ENCODE measurements around the gene ZNF618.

Gene ZNF618

DNA sequence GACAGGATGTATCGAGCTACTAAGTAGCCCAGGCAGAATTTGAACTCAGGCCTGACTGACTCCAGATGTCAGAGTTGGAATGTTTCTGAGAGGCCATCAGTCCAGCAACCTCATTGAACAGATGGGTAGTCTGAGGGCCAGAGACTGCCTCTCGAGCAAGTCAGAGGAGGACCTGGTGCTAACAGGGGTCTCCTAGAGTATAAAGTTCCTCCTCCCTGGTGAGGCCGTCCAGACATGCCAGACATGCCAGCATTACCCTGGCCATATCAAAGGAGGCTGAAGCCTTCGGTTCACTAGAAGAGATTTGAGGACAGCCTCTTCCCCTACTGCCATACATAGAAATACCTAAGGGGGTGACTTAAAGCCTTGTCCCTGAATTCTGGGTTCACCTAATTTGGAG, 81.2 kb downstream of the ZNF618 start:
- DNase-seq (ENCODE audit: low spot score) = no peak

DNA sequence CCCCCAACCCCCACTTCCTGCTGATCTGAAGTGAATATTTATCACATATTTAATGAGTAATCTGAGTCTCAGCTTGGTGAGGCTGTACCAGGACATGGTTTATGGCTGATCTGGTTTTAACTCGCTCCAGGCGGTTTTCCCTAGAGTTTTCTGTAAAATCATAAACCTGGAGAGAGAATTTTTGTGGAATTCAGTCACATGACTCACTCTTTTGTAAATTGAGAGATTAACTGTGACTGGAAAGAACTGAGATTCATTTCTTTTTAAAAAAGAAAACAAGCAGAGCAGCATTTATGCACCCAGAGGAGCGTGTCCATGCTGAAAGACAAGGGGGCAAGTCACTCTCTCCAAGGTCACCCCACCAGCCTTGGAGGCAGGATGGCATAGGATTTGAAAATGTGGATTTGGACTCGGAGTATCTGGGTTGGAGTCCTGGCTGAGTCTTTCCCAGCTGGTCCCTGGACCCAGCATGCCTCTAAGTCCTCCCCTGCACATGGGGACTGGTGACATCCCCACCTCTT, 81.8 kb downstream of the ZNF618 start:
- peak; percentile 86 for DNase-seq (ENCODE audit: low spot score)

DNA sequence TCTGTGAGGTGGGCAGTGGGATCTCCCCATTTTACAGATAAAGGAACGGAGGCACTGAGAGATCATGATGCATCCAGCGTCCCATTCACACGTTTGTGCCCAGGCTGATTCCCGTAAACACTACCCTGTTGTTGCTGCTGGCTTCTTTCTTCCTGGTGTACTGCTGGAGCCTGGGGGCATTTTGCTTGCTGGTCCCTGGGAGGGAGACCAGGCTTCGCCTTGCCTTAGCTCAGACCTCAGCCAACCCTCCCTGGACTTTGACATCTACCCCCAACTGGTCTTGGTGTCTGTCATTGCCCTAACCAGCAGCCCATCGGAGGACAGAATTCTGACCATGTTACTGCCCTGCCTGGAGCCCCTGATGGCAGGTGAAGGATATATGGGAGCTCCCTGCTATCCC, 82.4 kb downstream of the ZNF618 start:
- no peak for DNase-seq (ENCODE audit: low spot score)

DNA sequence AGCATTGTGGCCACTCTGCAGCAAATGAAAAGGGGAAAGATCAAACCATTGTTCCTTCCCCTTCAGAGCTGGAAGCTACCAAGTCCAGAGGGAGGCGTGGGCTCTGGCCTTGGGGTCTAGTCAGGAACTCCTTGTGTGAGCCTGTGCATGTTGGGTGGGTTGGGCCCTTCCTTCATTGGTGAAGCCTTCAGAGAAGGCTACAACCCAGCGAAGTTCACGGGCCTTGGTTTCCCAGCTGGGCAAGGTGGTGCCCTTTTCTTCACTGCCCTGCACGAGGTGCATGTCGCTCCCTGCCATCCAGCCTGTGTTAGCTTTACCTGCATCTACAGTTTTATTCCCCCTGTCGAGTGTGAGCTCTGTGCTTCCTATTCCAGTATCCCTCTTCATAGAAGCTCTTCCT, 84.7 kb downstream of the ZNF618 start:
- no peak for DNase-seq (ENCODE audit: low spot score)

DNA sequence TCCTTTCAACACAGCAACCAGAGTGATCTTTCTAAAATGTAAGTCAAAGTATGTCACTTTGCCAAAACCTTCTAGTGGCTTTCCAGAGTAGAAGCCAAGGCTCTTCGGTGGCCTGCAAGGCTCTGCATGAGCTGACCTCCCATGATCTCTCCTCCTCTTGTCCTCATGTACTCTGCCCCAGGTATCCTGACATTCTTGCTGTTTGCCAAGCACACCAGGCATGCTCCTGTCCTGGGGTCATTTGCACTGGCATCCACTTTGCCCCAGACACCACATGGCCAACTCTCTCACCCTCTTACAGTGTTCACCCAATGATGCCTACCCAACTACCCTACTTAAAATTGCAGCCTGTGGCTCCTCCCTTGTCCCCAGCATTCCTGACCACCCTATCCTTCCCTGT, 86.3 kb downstream of the ZNF618 start:
- no peak for DNase-seq (ENCODE audit: low spot score)

DNA sequence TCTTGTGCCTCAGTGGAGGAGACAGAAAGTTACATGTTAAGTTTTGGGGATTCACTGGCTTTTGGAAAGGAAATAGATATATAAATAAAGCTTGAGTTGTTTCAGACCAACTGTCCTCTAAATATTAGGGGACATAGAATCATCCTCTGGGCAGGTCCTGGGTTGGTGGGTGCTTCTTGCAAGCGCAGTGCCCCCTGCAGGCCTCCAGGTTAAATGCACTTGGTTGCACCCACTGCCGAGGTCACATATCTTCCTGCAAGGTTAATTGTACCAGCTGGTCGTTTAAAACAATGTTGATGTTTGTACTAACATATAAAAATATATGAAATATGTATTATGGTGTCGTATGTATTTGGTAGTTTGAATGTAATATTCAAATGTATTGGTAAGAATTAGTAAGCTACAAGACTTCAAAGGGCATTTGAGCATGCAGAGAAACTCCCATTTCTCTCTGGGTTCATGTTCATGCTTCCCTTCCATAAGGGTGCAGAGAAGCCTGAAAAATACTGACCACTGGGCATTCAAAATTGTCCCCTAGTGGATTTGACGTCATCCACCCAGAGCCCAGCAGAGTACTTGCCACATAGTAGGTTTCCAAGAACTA, 87.0 kb downstream of the ZNF618 start:
- peak; percentile 56 for DNase-seq (ENCODE audit: low spot score)

DNA sequence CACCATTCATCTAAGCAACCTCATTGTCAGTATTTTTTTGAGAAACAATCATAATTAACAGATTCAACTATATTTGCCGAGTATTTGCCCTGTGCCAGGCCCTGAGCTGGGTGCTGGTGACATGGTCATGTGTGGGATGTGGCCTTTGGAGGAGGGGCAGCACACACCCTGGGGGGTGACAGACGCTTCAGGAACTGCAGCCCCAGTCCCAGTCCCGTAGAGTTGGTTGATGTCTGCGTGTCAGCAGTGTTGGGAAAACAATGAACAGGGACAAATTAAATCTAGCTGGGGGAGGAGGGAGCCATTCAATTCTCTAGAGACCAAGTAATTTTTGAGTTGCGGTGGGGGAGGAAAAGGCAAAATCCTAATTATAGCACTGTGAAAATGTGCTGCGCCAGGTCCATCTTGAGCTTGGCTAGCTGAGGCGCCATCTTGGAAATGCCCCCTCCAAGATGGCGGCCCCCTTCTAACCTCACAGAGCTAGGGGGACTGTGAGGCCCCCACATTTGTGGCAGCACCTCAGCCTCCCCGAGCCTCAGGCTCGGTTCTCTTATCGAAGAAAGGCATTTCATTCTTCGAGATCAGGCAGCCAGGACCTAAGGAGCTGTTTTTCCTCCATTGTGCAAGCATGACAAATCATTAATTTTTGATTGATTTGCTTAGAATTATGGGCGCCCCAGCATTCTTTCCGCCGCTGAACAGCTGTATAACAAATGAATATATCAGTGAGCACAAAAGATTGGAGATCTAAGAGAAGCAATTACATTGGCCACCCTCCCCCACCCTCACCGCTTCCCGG, 87.8 kb downstream of the ZNF618 start:
- DNase-seq (ENCODE audit: low spot score) = no peak

DNA sequence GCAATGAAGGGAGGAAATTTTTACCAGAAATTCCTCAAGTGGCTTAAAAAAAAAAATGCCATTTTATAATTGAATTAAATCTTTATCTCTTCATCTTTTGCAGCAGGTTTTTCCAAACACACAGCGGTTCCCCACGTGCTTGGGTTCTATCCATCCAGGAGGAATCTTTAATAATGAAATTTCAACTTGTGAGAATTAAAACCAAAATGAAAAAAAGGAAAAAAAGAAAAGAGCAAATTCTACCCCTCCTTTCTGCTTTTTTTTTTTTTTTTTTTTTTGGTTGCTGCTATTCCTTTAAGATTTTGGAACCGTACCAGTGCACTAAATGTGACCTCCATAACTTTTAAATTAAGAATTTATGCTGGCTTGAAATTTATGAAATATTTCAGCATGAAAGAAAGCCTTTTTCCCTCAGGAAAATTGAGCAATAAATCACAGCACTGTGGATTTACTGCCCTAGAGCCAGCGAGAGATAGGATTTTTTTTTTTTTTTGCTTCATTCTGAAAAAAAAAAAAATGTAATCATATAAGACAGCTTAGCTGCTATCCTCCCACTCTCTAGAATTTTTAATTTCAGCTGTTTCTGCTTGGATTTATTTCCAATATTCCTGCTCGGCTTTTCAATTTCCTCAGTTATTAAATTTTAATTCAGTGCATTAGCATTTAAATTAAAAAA, 88.5 kb downstream of the ZNF618 start:
- DNase-seq (ENCODE audit: low spot score) = no peak

DNA sequence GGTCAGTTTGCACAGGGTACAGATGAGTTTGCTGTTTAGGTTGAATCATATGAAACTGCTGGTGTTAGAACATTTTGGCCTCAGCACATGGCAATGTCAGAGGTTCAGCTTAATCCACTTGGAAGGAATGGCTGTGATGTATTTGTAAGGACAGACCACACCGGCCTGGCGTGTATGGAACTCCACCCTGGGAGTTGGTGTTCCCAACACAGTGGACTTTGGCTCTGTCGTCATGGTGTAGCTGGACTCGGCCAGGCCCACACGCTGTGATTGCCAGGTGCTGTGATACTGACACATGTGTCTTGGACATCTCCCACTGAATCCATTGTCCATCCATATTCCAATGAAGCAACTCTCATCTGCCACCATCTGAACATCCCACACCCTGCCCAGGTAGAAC, 90.3 kb downstream of the ZNF618 start:
- no peak for DNase-seq (ENCODE audit: low spot score)

DNA sequence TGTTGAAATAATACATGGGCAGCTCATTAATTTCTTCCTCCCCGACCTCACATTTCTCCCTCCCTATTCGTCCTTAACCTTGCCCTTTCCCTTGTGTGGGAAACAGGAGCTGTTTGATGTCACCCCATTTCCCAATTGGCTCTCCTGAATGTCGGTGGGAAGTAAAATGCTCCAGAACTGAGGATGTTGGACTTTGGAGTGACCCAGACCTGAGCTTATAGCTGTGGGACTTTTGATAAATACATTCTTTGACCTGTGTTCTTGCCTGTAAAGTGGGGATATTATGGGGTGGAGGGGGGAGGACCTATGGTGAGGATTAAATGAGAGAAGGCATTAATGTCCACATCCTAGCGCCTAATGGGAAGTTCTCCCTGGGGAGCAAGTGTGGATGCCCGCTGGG, 91.3 kb downstream of the ZNF618 start:
- no peak for DNase-seq (ENCODE audit: low spot score)

DNA sequence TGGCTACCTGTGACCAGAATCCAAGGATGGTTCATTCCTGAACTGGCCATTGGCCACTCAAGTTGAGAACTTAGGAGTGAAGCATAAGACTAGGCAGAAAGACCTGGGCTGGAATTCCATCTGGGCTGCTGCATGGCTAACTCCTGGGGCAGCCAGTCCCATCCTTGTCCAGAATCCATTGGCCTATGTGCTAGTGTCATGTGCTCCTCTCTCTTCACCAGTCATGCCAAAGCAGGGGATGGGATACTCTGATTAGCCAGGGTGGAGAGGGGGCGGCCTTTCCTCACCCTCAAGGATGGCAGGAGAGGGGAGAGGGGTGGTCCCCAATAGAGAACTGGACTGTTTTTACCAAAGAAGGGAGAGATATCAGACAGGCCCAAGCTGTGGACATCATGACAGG, 93.2 kb downstream of the ZNF618 start:
- no peak for DNase-seq (ENCODE audit: low spot score)

DNA sequence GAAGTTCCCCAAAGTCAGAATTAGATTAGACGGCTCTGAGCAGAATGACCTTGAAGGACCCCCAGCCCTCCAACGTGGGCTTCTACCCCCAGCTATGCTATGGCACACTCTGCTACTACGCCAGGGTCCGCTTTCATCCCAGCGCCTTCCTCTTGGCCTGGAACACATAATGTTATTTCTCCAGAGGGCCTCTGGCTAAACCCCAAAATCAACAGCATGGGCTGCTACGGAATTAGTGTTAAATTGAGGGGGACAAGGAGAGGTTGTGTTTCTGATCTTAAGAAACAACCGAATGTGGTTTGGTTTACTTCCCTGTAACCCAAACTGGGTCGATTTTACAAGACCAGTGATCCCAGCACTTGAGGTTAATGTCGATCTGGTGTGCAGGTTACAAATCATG, 97.1 kb downstream of the ZNF618 start:
- DNase-seq (ENCODE audit: low spot score) = no peak

DNA sequence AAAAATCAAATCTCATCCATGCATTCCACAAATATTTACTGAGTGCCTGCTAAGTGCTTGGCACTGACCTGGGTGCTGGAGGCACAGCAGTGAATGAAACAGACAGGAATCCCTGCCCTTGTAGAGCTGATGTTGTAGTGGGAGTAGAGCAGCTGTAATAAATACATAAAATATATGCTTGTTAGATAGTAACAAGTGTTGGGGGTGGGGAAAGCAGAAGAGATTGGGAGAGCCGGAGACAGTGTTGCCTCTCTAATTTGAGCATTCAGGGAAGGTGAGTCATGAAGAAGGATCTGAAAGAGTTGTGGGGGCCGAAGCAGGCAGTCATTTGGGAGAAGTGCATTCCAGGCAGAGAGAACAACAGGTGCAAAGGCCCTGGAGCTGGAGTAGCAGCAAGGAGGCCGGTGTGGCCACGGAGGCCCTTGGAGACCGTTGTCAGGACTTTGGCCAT, 97.9 kb downstream of the ZNF618 start:
- DNase-seq (ENCODE audit: low spot score) = no peak

DNA sequence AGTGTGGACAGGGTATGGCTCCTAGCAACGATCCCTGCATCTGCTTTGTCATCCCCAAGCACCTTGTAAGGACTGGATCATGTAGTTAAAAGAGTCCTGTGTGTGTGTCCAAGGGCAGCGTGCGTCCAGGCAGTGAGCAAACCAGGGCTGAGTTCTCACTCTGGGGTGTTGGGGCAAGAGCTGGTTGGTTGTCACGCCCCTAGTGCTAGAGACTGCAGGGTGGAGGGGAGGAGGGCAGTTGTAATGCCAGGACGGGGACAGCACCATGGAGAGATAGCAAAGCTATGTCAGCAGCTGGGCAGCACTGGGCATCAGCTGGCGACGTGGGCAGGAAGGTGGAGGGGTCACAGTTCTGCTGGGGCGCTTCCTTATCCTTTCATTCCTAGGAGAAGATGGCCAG, 100.8 kb downstream of the ZNF618 start:
- DNase-seq (ENCODE audit: low spot score) = no peak

DNA sequence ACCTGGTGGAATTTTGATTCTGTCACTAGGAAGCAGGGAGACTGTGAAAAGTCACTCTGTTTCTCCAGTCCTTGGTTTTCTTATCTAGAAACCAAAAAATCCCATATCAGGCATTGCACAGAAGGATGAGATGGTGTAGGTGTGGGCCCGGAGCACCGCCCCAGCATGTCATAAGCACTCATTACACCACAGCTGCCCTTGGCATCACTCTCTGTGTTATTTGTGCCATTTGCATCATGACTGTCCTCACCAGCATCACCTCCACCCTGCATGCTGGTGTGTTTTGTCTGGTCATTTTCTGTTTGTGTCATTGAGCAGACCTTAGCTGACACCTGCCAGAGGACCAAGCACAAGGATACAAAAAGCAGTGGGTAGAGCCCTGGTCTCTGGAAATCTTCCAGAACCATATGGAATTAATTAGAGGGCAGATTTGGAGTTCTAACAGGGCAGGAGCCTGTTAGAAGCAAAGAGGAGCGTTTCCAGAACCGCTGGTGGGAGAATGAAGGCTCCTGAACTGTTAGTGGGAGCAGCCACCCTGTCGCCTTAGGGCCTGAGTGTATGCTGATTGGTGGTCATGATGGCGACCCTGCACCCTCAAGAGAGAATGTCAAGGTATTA, 102.7 kb downstream of the ZNF618 start:
- DNase-seq (ENCODE audit: low spot score) = no peak

DNA sequence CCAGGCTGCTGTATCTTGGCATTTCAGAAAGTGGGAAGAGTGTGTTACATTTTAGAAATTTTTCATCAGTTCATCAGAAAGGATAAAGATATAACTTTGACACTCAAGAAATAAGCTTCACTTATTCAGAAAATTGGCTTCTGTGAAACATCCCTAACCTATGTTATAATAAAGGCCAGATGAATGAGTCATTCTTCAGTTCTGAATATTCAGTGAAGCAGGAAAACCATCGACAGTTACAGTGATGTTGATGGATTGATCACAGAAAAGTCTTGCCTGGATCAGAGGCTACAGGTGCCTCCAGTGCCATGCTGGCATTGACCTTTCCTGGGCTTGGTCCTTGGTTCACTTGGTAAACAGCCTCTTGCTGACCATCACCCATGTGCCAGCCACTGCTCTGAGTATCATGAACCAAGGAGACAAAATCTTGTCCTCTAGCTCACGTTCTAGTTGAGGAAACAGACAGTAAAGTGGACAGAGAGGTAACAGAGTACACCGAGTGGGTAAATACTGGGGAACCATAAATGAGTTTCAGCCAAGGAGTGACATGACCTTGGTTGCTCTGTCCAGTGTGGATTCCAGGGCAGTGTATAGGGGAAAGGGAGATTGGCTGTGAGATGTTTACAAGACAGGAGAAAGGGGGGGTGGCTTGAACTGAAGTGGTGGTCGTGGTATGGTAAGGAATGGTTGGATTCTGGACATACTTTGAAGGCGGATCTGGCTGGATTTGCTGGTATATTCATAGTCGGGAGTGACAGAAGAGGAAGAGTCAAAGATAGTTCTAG, 103.4 kb downstream of the ZNF618 start:
- DNase-seq (ENCODE audit: low spot score) = no peak

DNA sequence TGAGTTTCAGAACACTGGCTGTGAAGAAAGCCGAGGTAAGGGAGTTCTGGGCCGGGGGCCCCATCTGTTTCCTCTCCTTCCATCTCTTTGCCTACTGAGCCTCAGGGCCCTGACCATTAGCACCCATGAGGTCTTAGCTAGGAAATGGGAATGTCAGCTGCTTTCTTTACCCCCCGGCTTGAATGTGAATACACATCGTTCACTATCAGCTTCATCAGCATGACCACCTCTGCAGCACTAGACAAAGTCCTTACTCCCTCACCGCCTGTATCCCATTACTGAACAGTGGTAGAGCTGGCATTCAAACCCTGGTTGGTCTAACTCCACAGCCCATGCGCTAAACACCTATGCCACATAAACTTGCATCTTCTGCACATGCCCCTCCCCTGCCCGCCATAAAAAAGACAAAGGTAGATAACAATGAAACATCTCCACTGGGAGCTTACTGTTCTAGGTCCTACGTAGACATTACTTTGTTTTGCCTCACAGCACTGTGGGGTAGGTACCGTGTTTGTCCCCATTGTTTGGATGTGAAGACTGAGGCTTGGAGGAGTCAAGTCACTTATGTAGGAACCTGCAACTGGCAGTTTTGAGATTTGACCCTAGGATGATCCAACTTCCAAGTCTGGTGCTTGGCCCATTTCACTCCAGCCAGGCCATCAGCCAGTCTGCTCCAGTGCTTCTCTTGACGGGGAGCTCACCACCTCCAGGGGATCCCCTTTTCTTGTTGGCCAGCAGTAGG, 108.7 kb downstream of the ZNF618 start:
- no peak for DNase-seq (ENCODE audit: low spot score)

DNA sequence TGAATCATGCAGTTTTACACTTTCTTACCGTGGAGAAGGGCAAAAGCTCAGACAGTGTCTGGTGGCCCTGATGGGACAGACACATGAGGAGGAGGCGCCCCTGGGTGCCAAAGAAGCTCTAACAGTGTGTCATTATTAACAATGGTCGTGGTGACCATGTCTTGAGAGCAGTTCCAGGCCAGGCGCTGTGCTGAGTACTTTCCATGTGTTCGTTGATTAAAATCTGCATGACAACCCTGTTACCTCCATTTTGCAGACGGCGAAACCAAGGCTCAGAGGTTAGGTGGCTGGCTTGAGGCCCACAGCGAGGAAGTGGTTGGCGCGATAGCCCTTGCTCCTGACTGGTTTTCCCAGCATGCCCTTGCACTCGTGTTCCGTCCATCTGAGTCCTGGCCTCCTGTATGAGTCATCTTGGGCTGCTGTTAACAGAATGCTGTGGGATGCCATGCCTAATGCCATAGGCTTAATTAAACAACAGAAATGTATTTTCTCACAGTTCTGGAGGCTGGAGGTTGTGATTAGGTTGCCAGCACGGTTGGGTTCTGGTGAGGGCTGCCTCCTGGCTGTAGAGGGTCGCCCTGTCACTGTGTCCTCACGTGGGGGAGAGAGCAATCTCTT, 110.0 kb downstream of the ZNF618 start:
- no peak for DNase-seq (ENCODE audit: low spot score)

DNA sequence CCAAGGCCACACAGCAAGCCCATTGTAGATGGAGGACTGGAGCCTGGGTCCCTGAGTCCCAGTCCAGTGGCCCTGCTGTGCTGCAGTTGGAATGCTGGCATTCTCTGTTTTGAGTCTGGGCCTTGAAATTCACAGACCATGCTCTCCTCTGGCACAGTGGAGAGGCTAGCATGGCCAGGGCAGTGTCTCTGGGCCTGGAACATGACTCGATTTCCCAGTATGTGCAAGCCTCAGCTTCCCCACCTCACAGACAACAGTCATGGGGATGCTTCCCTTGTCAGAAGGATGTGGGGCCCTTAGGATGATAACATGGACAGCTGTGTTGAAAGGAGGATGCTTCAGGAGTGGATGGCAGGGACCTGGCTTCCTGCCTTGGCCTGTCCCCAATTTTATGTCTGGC, 110.8 kb downstream of the ZNF618 start:
- no peak for DNase-seq (ENCODE audit: low spot score)

DNA sequence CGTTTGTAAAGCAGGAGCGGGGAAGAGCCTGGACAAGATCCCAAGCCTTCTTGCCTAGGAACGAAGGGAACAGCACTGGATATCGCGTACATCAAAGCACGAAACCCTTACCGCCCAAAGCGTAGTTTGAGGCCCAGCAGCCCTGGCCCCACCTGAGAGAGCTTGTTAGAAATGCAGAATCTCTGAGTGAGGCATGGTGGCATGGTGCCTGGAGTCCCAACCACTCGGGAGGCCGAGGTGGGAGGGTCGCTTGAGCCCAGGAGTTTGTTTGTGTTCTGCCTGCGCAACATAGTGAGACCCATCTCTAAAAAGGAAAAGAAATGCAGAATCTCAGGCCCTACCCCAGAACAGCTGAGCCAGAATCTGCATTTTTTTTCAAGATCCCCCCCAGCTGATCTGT, 111.4 kb downstream of the ZNF618 start:
- no peak for DNase-seq (ENCODE audit: low spot score)

Measured in hepatic stellate cell (primary cell).